ENCODE data around the gene LRRN4.
A peak's percentile ranks its signal among the peaks of the same experiment; 100 is the strongest.
"Not testable (repeated sequence)": the region's sequence is repeated elsewhere in the genome, so short reads cannot be mapped to it uniquely, and the experiment has no call there.

Gene LRRN4

DNA sequence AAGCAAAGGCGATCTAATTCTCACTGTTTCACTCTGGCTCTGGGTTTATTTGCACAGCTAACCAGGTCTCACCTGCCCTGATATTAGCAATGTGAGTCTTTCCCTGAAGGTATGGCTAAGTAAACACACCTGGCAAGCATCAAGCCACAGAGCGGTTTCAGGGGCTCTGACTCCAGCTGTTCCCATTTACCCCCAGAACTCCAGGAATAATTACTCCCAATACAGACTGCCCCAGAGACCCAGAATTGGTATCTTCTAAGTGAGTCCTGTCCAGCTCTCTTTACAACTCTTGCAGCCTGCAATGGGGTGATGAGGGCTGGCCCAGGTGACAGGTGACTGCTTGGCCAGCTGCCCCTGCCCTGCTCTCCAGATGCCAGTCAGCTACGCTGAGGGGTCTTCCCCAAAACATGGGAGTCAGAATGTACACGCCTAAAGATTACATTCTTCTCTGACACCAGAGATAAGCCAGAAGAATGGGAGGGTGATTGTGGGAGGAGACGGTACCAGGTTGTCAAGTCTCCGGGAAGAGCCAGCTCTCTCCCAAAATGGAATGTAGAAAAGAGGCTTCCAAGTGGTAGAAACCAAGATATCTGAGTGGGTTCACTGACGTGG lies 4.9 kb upstream of the LRRN4 start:
- no peak for DNase-seq (ENCODE audit: low read depth)

DNA sequence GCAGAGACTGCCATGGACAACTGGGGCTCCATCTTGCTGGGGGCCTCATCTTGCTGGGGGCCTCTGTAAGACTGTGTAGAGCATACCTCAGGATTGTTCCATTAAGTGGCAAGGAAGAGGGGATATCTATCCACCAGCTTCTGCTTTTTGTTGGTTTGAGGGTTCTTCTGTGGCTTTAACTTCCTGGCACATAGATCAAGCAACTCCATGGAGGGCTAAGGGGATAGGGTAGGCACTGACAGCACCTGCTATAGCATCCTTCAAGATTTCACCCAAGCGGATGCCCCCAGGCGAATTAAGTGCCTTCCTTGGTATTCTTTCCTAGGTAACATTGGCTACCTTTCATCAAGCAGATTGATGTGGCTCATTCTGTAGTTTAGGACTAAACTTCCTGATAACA lies 3.8 kb upstream of the LRRN4 start:
- no peak for DNase-seq (ENCODE audit: low read depth)

DNA sequence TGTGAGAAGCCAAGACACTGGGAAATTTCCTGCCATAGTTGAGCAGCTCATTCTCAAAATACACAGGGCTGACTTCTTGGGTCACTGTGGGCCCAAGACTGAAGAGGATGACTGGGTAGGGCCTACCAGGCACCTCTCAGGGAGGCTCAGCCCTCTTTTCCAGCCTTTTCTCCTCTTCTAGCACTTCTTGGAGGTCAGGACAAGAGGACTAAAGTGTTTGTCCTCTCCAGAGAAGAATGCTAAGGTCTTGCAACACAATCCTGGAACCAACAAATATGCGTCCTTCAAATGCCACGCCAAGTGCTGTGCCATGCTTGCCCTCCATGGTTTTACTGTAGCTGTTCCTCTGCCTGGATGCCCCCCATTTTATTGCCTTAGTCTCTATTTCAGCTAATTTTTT lies 3.3 kb upstream of the LRRN4 start:
- DNase-seq (ENCODE audit: low read depth): no peak

DNA sequence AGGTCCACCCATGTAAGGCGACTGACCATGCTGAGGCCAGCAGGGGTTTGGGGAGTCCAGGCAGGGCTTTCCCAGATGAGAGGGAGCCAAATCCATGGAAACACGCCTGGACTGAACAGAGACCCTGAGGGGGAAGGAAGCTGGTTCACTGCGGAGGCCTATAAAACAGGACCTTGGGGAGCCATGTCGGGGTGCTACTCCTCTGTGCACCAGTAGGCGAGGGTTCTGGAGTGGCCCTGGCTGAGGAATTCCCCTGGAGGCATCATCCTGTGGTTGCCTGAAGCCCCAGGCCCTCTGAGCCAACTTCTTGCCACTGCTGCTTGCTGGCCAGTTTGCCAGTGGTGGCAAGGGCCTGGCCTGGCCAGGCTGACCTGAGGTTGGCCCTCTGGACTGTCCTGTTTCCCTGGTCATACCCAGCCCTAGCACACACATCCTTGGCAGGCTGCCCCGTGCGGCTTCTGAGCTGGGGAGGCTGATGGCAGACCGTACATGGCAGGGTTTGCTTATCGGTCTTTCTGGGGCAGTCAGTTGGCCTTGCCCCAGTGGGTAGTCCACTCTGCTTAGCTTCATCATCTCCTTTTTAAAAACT lies 2.2 kb upstream of the LRRN4 start:
- DNase-seq (ENCODE audit: low read depth): no peak

DNA sequence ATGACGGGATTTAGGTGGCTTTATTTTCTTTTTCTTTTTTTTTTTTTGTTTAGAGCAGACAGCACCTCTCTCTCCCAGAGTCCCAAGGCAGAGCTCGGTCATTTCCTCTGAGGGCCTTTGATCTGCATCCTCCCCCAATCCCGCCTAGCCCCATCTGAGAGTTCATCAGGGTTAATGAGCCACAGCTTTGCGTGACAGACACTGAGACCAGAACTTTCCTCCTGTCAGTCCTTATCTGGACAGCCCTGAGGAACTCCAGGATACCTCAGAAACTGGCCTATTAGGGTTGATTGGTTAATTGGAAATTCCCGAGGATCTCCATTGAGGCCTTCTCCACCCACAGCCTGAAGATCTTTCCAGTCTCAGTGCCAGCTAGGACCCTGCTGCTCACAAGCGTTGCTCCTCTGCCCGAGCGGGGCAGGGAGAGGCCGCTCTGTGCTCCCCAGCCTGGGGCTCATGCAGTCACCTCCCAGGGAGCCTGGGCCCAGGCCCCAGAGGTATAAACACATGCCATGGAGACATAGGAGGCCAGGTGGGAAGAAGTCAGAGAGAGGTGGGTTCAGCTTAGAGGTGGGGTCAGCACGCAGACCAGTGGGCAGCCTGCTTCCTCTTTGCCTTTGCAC lies 1.4 kb upstream of the LRRN4 start:
- DNase-seq (ENCODE audit: low read depth): no peak

DNA sequence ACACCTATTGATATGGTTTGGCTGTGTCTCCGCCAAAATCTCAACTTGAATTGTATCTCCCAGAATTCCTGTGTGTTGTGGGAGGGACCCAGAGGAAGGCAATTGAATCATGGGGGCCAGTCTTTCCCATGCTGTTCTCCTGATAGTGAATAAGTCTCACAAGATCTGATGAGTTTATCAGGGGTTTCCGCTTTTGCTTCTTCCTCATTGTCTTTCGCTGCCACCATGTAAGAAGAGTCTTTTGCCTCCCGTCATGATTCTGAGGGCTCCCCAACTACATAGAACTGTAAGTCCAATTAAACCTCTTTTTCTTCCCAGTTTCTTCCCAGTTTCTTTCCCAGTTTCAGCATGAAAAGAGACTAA lies 810 bp upstream of the LRRN4 start:
- DNase-seq (ENCODE audit: low read depth): not testable (repeated sequence)

DNA sequence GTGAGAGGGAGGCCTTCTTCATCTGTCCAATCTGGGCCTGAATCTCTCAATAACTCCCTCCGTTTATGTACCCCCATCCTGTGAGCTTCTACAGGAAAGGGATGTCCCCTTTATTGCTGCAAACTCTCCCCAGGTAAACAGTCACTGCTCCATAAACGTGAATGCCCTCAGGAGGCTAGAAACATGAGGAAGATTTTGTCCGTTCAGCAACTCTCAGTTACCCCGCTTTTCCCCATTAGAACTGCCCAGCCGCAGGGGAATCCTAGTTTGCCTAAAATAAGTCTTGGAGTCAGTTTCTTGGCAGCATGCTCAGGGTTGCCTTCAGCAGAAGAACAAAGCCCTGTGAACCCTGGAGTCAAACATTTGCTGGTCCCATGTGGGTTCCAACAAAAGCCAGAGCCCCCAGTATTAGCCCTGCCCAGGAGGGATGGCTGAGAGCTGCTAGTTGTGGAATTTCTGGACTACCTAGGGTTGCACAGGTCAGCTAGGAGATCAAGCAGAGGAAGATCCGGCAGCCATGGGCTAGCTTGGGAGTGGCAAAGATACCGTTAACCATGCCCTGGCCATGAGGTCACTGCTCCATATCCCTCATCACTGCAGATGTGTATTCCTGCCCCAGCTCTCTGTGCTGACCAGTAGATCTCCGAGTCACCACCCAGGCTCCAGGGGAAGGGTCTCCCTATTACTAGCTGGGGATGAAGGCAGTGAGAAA lies 640 bp downstream of the LRRN4 start:
- DNase-seq (ENCODE audit: low read depth): no peak

DNA sequence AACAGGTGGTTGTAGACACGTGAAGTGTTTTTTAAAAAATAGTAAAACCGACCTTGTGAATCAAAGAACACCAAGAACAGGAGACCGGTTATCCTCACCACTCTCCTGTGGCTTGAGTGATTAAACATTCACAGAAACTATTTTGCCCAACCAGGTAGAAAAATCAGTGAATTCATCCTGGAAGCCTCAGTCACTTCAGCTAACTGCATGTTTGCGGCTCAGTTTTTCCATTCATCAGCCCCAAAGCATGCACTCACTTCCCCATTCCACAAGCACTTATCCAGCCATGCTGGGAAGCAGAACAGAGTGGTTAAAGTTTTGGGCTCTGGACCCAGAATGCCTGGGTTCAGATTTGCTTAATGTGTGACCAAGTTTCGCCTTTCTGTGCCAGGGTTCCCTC lies 2.4 kb downstream of the LRRN4 start:
- peak; percentile 55 for DNase-seq (ENCODE audit: low read depth)

DNA sequence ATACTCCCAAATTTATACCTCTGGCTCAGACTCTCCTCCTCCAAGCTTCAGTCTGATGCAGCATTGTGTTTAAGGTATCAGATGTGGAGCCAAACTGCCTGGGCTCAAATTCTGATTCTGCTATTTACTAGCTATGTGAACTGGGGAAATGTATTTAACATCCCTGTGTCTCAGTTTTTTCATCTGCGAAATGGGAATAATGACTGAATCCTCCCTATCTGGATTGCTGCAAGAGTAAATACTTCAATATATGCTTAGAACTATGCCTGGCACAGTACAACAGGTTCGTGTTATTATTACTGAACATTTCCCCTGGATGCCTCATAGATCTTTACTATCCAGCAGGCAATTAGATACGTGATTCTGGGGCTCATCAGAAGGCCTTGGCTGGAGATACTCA lies 5.5 kb downstream of the LRRN4 start:
- DNase-seq (ENCODE audit: low read depth): no peak

DNA sequence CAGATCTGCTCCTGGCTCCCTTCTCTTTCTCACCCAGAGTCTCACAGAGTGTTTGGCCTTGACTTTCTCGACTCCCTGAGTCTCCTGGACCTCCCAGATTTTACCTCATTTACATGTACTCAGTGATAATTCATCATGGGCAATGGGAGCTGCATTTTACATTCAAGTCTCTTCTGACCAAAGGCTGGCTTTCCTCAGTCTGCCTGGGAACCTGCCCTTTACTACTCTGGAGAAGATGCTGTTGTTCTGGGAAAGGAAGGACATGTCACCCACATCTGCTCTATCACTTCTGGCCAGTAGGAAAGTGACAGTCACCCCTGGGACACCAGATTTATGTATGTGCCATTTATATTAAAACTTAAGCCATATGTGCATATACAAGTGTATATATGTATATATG lies 7.4 kb downstream of the LRRN4 start:
- no peak for DNase-seq (ENCODE audit: low read depth)

DNA sequence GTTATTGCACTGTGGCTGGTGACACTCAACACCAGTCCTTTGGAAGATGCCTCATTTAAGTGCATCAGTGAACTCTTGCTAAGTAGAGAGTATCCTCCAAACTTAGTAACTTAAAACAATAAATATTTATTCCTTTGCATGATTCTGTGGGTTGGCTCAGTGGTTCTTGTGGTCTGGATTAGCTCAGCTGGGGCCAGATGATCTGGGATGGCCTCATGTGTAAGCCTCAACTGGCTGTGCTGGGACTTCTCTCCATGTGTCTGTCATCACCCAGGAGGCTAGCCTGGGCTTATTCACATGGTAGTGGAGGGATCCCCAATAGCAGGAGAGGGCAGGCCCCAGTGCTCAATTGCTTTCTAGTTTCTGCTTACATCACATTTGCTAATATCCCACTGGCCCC lies 8.3 kb downstream of the LRRN4 start:
- peak; percentile 28 for DNase-seq (ENCODE audit: low read depth)

DNA sequence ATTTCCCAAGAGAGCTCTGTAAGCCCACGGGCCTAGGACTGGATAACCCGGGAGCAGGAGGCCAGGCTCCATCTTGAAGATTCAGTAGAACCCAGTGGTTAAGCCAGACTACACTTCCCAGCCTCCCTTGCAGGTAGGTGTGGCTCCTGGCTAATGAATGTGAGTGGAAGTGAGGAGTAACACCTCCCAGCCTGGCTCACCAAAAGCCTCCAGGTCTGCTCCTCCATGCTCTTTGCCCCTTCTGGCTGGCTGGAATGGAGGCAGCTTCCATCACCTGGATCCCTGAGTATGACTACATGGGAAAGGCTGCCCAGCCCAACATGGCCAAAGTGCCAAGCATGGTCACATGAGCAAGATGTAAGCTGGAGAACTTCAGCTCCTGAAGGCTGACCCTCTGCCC lies 9.7 kb downstream of the LRRN4 start:
- DNase-seq (ENCODE audit: low read depth): no peak

DNA sequence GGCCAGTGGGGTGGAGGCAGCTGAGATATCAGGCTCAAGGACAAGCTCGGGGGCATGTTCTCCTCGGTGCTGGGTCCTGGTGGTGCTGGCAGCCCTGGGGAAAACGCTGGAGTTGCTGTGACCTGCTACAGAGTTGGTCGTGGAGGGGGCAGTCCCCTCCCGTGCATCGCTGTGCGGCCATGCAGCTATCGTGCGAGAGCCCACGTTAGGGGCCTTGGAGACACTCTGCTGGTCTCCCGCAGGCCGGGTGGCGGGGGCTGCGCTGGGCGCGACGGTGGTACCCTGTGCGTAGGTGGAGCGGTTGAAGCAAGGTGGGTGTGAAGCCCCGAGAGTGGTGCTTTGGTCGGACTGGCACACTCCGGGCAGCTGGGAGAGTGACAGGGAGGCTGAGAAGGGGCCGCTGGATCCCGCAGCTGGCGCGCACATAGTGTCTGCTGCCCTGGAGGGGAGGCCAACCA lies 12.0 kb downstream of the LRRN4 start:
- no peak for DNase-seq (ENCODE audit: low read depth)

DNA sequence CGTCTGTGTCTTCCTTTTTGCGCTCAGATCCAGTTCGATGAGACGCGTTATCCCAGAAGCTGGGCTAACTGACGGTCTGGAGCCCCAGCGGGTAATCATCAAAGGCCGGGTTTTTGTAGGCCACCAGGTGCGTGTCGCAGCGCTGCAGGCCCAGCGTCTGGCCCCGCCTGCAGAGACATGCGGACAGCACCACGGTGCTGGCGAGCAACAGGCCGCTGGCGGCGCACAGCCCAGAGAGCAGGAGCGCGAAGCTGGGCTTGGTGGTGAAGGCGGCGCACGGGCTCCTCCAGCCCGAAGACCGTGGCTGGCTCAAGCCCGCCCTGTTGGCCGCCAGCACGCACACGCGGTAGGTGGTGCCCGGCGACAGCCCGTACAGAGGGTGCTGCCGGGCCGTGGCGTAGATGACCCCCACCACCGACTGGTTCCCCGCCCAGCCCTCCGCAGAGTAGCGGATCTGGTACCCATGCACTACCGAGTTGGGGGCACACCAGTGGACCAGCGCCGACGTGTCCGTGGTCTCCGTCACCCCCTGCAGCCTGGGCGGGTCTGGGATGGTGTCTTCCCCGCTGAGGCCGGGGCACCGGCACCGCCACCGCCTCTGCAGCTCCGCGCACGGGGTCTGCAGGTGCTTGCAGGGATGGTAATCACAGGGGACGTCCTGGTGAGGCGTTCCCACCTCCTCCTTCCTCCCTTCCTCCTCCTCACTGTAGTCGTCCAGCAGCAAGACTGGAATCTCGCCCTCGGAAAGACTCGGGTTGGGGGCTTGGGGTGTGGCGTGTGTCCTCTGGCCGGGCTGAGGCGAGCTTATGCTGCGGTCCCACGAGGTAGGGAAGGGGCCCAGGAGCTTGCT lies 12.7 kb downstream of the LRRN4 start:
- no peak for DNase-seq (ENCODE audit: low read depth)

DNA sequence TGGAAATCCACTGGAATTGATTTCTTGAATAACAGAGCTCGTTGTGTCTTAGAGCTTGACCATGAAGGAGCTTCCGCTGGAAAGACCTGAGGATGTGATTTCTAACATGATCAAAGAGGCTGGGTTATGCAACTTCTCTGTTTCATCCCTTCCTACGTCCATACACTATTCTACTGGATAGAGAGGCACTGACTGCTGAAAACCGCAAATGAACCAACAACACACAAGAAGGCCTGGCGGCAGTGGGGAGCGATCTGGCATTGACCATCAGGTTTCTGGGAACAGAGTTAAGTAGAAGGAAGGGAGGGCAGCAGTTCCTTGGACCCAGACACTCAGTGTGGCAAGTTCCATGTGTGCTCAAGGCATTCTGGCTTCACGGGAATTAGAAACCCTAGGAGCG lies 13.3 kb downstream of the LRRN4 start:
- no peak for DNase-seq (ENCODE audit: low read depth)

DNA sequence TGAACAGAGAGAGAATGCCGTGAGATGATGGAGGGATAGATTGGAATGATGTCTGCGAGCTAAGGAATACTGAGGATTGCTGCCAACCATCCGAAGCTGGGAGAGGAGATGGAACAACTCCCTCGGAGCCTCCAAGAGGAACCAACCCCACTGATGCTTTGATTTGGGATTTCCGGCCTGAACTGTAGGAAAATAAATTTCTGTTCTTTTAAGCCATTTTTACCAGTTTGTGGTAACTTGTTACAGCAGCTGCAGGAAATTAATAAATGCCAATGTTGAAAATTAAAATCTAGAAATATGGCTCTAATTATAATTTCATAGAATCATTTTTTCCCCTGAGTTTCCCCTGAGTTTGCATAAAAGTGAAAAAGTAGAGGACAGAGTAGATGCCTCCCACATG lies 14.1 kb downstream of the LRRN4 start:
- no peak for DNase-seq (ENCODE audit: low read depth)

DNA sequence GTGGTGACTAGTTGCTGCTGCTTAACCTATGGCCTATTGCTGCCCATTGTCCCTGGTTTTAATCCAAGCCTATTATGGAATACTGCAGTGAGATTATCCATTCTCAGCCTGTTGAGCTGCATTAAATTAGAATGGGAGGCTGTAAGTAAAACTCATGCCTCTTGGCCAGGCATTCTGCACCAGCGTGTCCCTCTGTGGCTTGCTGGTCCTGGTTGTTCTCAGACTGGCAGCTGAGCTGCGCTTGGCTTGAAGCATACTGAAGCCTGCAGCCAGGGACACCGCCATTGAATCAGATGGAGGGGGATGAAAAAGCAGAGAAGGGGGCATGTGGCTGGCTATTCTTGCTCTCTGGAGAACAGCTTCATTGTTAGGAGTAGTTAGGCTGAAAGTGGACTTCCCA lies 15.6 kb downstream of the LRRN4 start:
- no peak for DNase-seq (ENCODE audit: low read depth)

DNA sequence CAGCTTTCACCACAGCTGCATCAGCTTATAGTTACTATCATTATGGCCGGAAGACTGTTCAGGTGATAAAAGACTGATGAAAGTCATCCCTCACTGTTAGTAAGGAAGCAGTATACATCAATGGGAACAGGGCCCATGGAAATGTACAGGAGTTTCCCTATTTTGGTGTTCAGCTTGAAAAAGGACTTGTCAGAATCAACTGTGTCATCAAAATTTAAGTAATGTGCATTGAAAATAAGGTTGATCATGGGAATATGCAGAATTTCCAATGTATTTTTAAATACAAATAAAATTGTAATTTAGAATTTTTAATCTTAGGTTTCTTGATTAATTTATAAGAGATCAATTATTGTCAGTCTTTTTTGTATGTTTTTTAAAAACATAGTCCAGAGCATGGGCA lies 16.8 kb downstream of the LRRN4 start:
- no peak for DNase-seq (ENCODE audit: low read depth)

DNA sequence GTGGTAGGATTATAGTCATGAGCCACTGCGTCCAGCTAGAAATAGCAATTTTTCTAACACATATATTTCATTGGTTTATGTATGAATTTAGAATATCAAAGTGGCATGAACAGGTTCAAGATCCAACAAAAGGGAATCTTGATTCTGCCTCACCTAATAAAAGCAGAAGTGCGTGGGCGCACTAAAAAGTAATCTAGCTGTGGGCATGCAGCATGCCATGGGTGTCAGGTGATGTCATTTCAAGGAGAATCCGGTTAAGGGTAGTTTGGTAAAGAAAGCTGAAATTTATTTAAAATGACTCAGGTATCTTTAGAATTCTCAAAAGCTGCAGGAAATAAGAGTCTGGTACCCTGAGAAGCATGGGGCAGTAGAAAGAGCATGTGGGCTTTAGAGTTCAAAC lies 17.6 kb downstream of the LRRN4 start:
- no peak for DNase-seq (ENCODE audit: low read depth)

DNA sequence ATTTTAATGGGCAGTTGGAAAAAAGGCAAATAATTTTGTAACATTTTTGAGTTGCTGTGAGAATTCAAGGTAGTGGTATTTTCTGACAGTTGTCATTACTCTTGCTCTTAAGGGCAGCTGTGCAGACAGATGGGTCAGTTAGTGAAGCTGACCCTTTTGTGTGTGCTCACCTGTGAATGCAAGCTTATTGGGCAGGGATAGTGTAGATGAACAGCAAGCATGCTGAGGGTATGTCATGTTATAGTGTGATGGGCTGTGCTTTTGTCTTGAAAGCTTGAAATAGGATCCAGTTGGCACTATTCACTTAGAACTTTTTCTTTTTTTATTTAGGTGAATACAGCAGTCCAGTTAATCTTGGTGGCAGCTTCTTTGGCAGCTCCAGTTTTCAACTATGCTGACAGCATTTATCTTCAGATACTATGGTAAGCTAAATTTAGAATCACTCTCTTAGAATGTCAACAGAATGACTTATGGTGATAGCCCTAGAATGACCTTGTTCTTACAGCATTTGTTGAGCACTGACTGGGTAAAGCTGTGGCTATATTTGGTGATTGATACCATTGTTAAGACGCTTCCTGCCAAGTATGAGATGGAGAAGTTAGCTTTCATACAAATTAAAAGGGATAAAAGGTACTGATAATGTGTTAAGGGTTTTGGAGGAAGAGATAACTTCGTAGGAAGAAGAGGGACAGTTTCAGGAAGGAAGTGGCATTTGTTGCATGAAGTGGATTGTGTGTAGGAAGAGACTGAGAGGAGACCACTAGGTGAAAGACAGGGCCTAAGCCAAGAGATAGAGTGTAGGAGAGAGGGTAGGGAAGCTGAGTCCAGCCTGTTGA lies 19.5 kb downstream of the LRRN4 start:
- peak; percentile 14 for DNase-seq (ENCODE audit: low read depth)

DNA sequence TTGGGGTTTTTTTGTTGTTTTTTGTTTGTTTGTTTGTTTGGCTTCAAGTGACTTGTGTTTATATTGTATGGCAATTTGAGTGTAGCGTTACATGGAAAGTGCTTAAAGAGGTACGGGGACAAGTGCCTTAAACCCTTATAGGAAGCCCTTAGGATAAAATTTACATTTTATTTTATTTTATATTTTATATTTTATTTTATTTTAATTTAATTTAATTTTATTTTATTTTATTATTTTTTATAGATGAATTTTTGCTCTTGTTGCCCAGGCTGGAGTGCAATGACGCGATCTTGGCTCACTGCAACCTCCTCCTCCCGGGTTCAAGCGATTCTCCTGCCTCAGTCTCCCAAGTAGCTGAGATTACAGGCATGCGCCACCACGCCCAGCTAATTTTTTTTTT lies 21.0 kb downstream of the LRRN4 start:
- not testable (repeated sequence) for DNase-seq (ENCODE audit: low read depth)
